Spleen (tissue), 7 donors: ENCODE results near the gene OR2Z1.
"Not testable (repeated sequence)": the region's sequence is repeated elsewhere in the genome, so short reads cannot be mapped to it uniquely, and the experiment has no call there.

Experiments used
- CTCF ChIP-seq, 11 experiments: fragments of 200-600 bp in 7 of 11; fragments of 450-650 bp in 4 of 11; sonication (generic) in 4 of 11; IDR thresholded peaks in 8 of 11; conservative IDR thresholded peaks in 3 of 11; 1 replicate in 7 of 11; 2 replicates in 4 of 11; pipeline versions ENCODE4 v1.4.0 to v1.8.0; 2016 to 2021; ENCODE audit warnings: antibody characterized with exemption in 11 of 11, inconsistent platforms in 4 of 11, mild to moderate bottlenecking in 1 of 11
- POLR2A ChIP-seq, 3 donors: fragments of 450-650 bp; IDR thresholded peaks; one replicate each; pipeline ENCODE4 v1.5.1; 2017; ENCODE audit warnings: antibody characterized with exemption in 3 of 3, mild to moderate bottlenecking in 1 of 3
- POLR2AphosphoS5 ChIP-seq, 3 donors: sonication (generic); formaldehyde crosslinking; IDR thresholded peaks; one replicate each; pipeline ENCODE4 v1.5.1; 2017; ENCODE audit warnings: antibody characterized with exemption in 3 of 3
- donor health status: DM: no; HTN: no; CAD: no; lungs with moderate emphysema.
- donor health status: DM: no; HTN: no; CAD: no.
- donor health status: DM: no; HTN: no; CAD: no.

- TF ChIP-seq CTCF (IDR thresholded peaks at IDR 0.05 in 8 of 11, conservative IDR thresholded peaks at IDR 0.05 in 3 of 11); POLR2A (IDR thresholded peaks at IDR 0.05); POLR2AphosphoS5 (IDR thresholded peaks at IDR 0.05): not testable (repeated sequence)
These were observed 11.1 kb upstream of the OR2Z1 start for GRCh38 chr19:8710337-8710736.
